K562 (cell line): ENCODE measurements around the gene PLA2R1. TPM values are rescaled to one million over a fixed set of nuclear protein-coding genes. Genes with fewer than 3 reads are reported as not detected.

Source experiments
- ATAC-seq: fragments of 200-7000 bp; cut with Tn5 transposase; 3 replicates; pipeline ENCODE4 v1.9.1; 2020; ENCODE audit warnings: moderate library complexity
- BruUV-seq: library from RNA; stranded (reverse); fragments of 400-500 nt; replicated peaks from 2 replicates; lab custom pipeline; 2021; lab: Mats Ljungman, UMichigan
- CTCF ChIA-PET: fragments of 300-600 bp; formaldehyde crosslinking; extraction: SDS; loops from one replicate; lab custom pipeline; 2021; ENCODE audit warnings: low intra/inter-chr PET ratio; lab: Yijun Ruan, JAX
- POLR2A ChIA-PET: fragments of 300-600, 350-650 bp; sonication (Branson Sonifier 250); formaldehyde crosslinking; extraction: SDS; loops from one replicate; lab custom pipeline; 2021; ENCODE audit warnings: antibody characterized with exemption, inconsistent platforms; lab: Yijun Ruan, JAX
- DNase-seq, 4 experiments: peaks; one replicate each; pipeline versions ENCODE4 v3.0.0 to v3.0.0-alpha.2; 2011 to 2018; ENCODE audit warnings: low spot score in 3 of 4, mixed read lengths in 3 of 4; ENCODE audit errors: extremely low read depth in 1 of 4
- FAIRE-seq: peaks from 2 replicates; lab custom pipeline; 2011; peaks lifted over from hg19 to GRCh38; lab: Jason Lieb, UNC
- H2AFZ ChIP-seq: 2 replicates; pipeline ENCODE4 v1.6.0; 2011; ENCODE audit warnings: low read depth, low read length, control low read depth, inconsistent platforms
- H3K27ac ChIP-seq: fragments of 200-600 bp; 3 replicates; pipeline ENCODE4 v1.8.0; 2011; ENCODE audit warnings: low read depth, mild to moderate bottlenecking, control low read depth, inconsistent platforms, low read length, moderate library complexity, mixed read lengths; ENCODE audit errors: extremely low read depth
- H3K27me3 ChIP-seq, 2 experiments: fragments of 300-600 bp in 1 of 2; 2 replicates in 1 of 2; 3 replicates in 1 of 2; pipeline versions ENCODE4 v1.6.0 to v1.8.0; 2011; ENCODE audit warnings: inconsistent platforms in 2 of 2, low read length in 2 of 2, mild to moderate bottlenecking in 1 of 2, mixed read lengths in 1 of 2, moderate library complexity in 1 of 2; ENCODE audit not compliant: control insufficient read depth in 2 of 2, insufficient read depth in 2 of 2
- H3K36me3 ChIP-seq: fragments of 300-600 bp; 3 replicates; pipeline ENCODE4 v1.8.0; 2011; ENCODE audit warnings: mild to moderate bottlenecking, low read length, inconsistent platforms; ENCODE audit not compliant: control insufficient read depth, insufficient read depth
- H3K4me1 ChIP-seq, 2 experiments: fragments of 200-600 bp in 1 of 2; replicated peaks in 1 of 2; 2 replicates in 1 of 2; 3 replicates in 1 of 2; pipeline versions ENCODE4 v1.5.1 to v1.8.0; 2011; ENCODE audit warnings: inconsistent platforms in 2 of 2, low read length in 2 of 2, mild to moderate bottlenecking in 1 of 2, mixed read lengths in 1 of 2, moderate library complexity in 1 of 2; ENCODE audit not compliant: control insufficient read depth in 2 of 2, insufficient read depth in 2 of 2
- H3K4me2 ChIP-seq: 2 replicates; pipeline ENCODE4 v1.6.1; 2011; ENCODE audit warnings: low read length, control low read depth, inconsistent platforms, mixed read lengths; ENCODE audit not compliant: insufficient read depth
- H3K4me3 ChIP-seq: fragments of 200-600 bp; sonication (generic), shearing (Covaris generic); 2 replicates; pipeline ENCODE4 v1.5.1; 2016; ENCODE audit warnings: control low read depth, inconsistent platforms
- H3K79me2 ChIP-seq: fragments of 200-600 bp; 3 replicates; pipeline ENCODE4 v1.8.0; 2011; ENCODE audit warnings: low read length, inconsistent platforms; ENCODE audit not compliant: control insufficient read depth, insufficient read depth
- H3K9ac ChIP-seq, 2 experiments: 2 replicates each; pipeline versions ENCODE4 v1.6.0 to v1.6.1; 2011; ENCODE audit warnings: low read depth in 2 of 2, low read length in 2 of 2, control low read depth in 1 of 2, inconsistent platforms in 1 of 2, mild to moderate bottlenecking in 1 of 2, mixed read lengths in 1 of 2; ENCODE audit not compliant: insufficient read depth in 1 of 2
- H3K9me1 ChIP-seq: one replicate; pipeline ENCODE4 v1.6.0; 2011; ENCODE audit warnings: inconsistent platforms, mild to moderate bottlenecking, low read length, moderate library complexity; ENCODE audit not compliant: control insufficient read depth, insufficient read depth
- H3K9me3 ChIP-seq: replicated peaks from 2 replicates; pipeline ENCODE4 v1.5.1; 2011; ENCODE audit warnings: low read depth, low read length, inconsistent platforms; ENCODE audit not compliant: control insufficient read depth, insufficient read depth
- H4K20me1 ChIP-seq: replicated peaks from 2 replicates; pipeline ENCODE4 v1.6.1; 2011; ENCODE audit warnings: low read length, inconsistent platforms, mixed read lengths; ENCODE audit not compliant: control insufficient read depth, insufficient read depth
- DPF2 ChIP-seq: fragments of 450-650 bp; IDR thresholded peaks from 2 replicates; pipeline ENCODE4 v1.6.1; 2016
- ESRRA ChIP-seq: fragments of 450-650 bp; IDR thresholded peaks from 2 replicates; pipeline ENCODE4 v1.6.1; 2014; ENCODE audit warnings: low read depth, mild to moderate bottlenecking, moderate library complexity, borderline replicate concordance
- ZFP30 ChIP-seq: fragments of 250-450 bp; sonication (Bioruptor Pico); IDR thresholded peaks from 2 replicates; pipeline ENCODE4 v1.8.0; 2022; ENCODE audit warnings: moderate library complexity, mild to moderate bottlenecking, inconsistent platforms, borderline replicate concordance
- ZNF121 ChIP-seq: sonication (generic); formaldehyde crosslinking; conservative IDR thresholded peaks from 2 replicates; pipeline ENCODE4 v1.8.0; 2022; ENCODE audit warnings: missing genetic modification reagents
- ZNF3 ChIP-seq: fragments of 250-450 bp; sonication (Bioruptor Pico); IDR thresholded peaks from 2 replicates; pipeline ENCODE4 v1.5.0; 2021; ENCODE audit warnings: mild to moderate bottlenecking, moderate library complexity
- ZNF644 ChIP-seq: fragments of 200-800 bp; sonication (Bioruptor generic); IDR thresholded peaks from 2 replicates; pipeline ENCODE4 v1.6.1; 2016; ENCODE audit warnings: low read depth, missing genetic modification characterization, missing compliant biosample characterization
- ZNF764 ChIP-seq: fragments of 250-450 bp; sonication (Bioruptor Pico); IDR thresholded peaks from 2 replicates; pipeline ENCODE4 v1.4.0; 2020; ENCODE audit warnings: low read depth, mild to moderate bottlenecking, moderate library complexity
- ZNF79 ChIP-seq: fragments of 250-450 bp; sonication (Bioruptor Pico); IDR thresholded peaks from 2 replicates; pipeline ENCODE4 v1.4.0; 2020; ENCODE audit warnings: low read depth, mild to moderate bottlenecking, moderate library complexity
- WGBS: fragments of 100-300 bp; shearing (Covaris generic); methylation state at CpG from one replicate; pipeline ENCODE4 v1.1.6; 2016; ENCODE audit warnings: low coverage, mixed read lengths; ENCODE audit not compliant: insufficient coverage; ENCODE audit errors: missing lambda C conversion rate; 5-methylcytosine and 5-hydroxymethylcytosine counted together
- in situ Hi-C: fragments of 300-500 bp; cut with MboI; formaldehyde crosslinking; loops from 4 replicates; pipeline ENCODE4 v1.15.0; 2018; ENCODE audit warnings: inconsistent platforms, mixed read lengths
- intact Hi-C: fragments of 100-400 bp; cut with micrococcal nuclease; formaldehyde crosslinking; loops from 2 replicates; pipeline ENCODE4 v1.14.2; 2022
- polyA plus RNA-seq, 8 experiments: library from polyadenylated mRNA; depleted of rRNA in 4 of 8; stranded (reverse) in 5 of 8; unstranded in 3 of 8; fragments of >200 nt; fragmentation: Nextera tagmentation in 2 of 8; fragmentation: Illumina TruSeq in 1 of 8; extraction: Ambion mirVana in 2 of 8; extraction: Trizol in 1 of 8; gene quantifications; 2 replicates each; pipeline versions ENCODE4 v1.2.1 to v1.2.3, GENCODE V29; 2011 to 2014; ENCODE audit warnings: inconsistent platforms in 1 of 8, missing spikeins in 1 of 8
- total RNA-seq, 7 experiments: library from RNA; depleted of rRNA in 6 of 7; stranded (reverse); fragments of >200 nt in 6 of 7; fragmentation: Illumina TruSeq in 2 of 7; extraction: Trizol in 2 of 7; gene quantifications; 2 replicates each; pipeline versions ENCODE4 v1.2.1 to v1.2.3, GENCODE V29; 2011 to 2021; ENCODE audit warnings: low replicate concordance in 1 of 7

Gene PLA2R1
- total and polyA plus RNA-seq, 9 of the 15 experiments (the other 6 are each of a cell fraction or from before 2014, with no cell fraction given), result not detected

GRCh38 chr2:160097326-160097725, 34.9 kb upstream of the PLA2R1 start (continued):
- TF ChIP-seq ESRRA (no peak), ZNF764 (CRISPR knock-in tag) (no peak)

- Histone ChIP-seq H3K9ac (no peak overlapping the region), H3K27me3 (no peaks in the 10 kb centered on the region; a peak in 1 of 5 replicates), H3K4me1 (no peaks in the 10 kb centered on the region), H3K36me3 (no peaks in the 10 kb centered on the region), H4K20me1 (no peaks in the 10 kb centered on the region), H2AFZ (no peak overlapping the region), H3K4me2 (no peak overlapping the region), H3K9me1 (no peaks in the 10 kb centered on the region), H3K9me3 (no peaks in the 10 kb centered on the region), H3K27ac (no peak overlapping the region), H3K79me2 (no peaks in the 10 kb centered on the region), H3K4me3 (no peak overlapping the region)
- 1% methylated on average over 4 of the region's 4 CpGs for WGBS
- TF ChIP-seq ZFP30 (CRISPR knock-in tag) (no peak), DPF2 (no peak), ZNF3 (CRISPR knock-in tag) (no peak), ZNF121 (no peak), ZNF644 (tag) (no peak), ESRRA (no peak), ZNF79 (CRISPR knock-in tag) (no peak)
- ATAC-seq (no peak), FAIRE-seq (no peak), DNase-seq (no peak)
- ChIA-PET CTCF (no interaction called here), POLR2A (no interaction called here)
- in situ Hi-C loops (no loop called here), intact Hi-C loops (no loop called here)
- BruUV-seq, result no TSS peak
These were observed 34.0 kb upstream of the PLA2R1 start for GRCh38 chr2:160096409-160096808.
